ENCODE results near the gene OR51S1.
"Not testable (repeated sequence)": the region's sequence is repeated elsewhere in the genome, so short reads cannot be mapped to it uniquely, and the experiment has no call there.

The OR51S1 gene

DNA sequence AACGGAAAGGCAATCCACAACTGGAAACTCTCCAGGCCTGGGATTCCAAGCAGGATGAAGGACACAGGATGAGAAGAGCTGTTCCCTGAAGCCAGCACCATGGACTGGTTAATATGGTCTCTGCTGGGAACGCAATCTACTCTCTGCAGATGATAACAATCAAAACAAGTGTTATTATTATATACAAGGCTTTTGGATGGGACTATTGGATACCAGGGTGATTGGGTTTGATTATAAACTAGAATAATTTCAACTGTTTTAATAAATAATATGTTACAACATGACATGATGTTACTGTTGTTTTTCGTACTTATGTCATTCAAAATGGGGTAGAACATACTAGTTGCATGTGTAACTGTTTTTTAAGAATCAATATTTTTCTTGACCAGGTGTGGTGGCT is 44.7 kb downstream of the OR51S1 start, which contains the start of gene OR52R1:
Gene OR52R1, minus strand, starts transcription at position 101 of the 400 bp plus-strand sequence. Its CDS starts 0 bp downstream, at position 101.
- DNase-seq (ENCODE audit: low read depth), result no peak

DNA sequence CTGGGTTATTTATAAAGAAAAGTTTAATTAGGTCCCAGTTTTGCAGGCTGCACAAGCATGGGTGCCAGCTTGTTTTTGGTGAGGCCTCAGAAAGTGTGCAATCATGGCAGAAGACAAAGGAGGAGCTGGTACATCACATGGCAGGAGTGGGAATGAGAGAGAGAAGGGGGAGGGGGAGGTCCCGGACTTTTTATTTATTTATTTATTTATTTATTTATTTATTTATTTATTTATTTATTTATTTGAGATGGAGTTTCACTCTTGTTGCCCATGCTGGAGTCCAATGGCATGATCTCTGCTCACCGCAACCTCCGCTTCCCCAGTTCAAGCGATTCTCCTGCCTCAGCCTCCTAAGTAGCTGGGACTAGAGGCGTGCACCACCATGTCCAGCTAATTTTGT is 47.7 kb downstream of the OR51S1 start:
- not testable (repeated sequence) for DNase-seq (ENCODE audit: low read depth)

DNA sequence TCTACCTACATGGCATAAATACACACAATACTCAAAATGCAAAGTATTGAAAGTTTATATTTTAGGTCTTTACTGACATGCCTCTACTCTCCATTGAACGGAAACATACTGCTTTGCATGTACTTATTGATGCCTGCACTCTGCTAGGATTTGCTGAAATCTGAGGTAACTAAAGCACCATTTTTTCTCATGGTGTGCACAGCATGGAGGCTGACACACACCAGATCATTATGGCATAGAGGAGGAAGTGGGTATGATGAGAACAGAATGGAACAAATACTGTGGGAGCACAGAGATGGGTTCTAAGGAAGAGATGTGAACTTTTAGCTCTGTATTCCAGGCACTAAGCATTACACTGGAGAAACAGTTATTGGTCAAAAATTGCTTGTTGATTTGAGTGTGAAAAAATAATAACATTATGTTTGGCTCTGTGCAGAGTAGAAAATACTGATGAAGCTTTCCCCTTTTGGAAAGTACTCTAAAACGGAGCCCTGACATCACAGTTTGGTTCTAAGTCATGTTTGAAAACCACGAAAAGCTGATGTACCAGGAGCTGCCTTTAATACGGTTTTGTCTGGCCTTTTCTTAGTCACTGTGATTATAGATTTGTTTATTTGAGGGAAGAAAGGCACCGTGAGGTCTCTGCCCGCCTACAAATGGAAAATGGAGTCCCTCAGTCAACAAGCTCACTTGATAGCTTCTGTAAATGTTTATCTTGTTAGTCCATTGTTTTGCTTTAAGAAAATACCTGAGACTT is 50.4 kb downstream of the OR51S1 start:
- DNase-seq (ENCODE audit: low read depth), result no peak

Measured in T-helper 22 cell (primary cell).